ENCODE data around the gene GAB1.

Gene GAB1

DNA sequence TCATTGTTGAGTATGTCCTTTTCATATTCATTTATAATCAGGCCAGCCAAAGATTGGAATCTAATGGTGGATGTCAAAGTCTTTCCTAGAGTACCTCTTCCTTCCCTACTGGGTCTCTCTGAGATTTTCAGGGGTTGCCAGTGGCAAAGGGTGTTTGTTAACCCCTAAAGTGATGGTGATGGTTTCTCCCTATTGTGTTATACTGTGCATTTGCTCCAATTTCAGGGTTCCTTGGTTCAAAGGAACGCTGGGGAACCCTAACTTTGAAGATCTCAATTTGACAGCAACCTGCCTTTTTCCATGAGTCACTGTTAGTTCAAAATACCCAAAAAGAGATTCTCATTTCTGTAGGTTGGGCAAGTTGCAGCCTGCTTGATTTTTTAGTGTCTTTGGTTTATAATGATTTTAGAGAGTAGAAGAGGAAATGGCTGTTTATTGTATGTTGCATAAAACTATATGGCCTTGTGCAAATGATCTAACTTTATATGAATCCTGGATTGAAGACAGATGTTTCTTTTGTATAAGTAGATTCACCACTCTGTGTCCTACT, 23.0 kb downstream of the GAB1 start:
- FAIRE-seq = no peak

DNA sequence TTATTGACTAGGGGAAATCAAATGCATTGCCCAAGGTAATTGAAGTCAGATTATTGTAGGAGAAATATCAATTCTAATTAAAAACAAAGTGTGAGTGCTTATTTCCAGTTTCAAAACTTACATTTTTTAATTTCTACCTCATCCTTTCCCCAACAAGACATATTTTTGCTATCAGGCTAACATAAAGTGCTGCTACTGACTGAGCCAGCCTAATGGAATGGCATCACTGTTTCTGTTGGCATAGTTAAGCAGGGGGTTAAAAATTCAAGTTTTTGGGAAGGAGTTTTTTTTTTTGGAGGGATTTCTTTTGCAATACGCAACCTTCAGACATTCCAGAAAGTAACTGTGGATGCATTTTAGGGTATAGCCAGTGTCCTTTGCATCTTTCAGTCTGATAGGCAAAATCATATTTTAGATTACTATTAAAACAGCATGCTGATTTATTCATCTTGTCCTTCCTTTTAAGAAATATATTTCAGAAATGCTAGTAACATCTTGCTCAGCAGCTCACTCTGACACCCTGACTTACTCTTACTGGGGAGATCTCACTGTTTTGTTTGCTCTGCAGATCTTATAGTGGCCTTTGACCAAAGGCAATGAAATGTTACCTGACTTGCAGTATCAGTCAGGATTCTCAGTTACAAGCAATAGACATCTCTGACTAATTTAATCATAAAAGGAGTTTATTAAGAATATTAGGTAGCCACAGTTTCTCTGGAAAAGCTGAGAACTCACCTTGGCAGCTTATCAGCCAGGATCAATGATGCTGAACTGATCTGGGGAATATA, 24.4 kb downstream of the GAB1 start:
- FAIRE-seq = no peak

DNA sequence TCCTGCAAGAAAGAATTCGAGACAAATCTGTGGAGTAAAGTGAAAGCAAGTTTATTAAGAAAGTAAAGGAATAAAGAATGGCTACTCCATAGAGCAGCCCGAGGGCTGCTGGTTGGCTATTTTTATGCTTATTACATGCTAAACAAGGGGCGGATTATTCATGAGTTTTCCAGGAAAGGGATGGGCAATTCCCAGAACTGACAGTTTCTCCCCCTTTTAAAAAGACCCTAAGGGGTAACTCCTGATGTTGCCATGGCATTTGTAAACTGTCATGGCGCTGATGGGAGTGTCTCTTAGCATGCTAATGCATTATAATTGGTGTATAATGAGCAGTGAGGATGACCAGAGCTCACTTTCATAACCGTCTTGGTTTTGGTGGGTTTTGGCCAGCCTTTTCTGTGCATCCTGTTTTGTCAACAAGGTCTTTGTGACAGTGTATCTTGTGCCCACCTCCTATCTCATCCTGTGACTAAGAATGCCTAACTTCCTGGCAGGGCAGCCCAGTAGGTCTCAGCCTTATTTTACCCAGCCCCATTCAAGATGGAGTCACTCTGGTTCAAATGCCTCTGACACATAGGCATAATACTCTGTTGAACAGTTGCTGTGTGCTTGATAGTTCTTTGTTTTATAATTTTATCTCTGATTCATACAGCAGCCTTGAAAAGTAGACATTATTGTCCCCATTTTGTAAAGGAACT, 25.8 kb downstream of the GAB1 start:
- no peak for FAIRE-seq

DNA sequence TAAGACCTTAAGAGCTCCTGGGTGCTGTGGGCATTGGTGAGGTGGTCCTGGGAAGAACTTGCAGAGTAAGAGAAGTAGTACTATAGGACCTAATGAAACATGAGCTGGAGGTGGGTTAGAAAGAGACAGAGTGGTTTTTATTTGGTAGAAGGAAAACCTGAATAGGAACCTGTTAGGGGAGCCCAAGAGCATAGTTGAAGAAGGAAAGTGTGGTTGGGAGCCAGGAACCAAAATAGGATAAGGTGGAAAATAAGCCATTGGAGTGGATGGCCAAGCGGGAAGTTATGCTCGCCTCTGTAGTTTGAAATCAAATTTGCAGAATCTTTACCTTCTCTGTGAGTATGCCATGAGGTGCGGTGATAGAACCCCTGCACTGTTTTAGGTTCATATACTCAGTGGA, 26.7 kb downstream of the GAB1 start:
- no peak for FAIRE-seq

DNA sequence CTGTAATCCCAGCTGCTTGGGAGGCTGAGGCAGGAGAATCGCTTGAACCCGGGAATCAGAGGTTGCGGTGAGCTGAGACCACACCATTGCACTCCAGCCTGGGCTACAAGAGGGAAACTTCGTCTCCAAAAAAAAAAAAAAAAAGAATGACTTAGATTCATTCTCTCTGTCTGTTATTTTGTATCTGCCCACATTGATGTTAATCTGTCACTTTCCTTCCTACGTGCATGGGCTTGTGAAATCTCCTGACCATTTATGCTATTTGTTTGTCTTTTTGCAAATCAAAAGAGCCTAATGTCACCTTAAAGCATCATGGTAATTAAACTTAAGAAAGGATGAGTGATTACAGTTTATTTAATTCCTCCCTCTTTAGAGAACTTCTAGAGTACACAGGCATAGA, 27.4 kb downstream of the GAB1 start:
- FAIRE-seq = no peak

DNA sequence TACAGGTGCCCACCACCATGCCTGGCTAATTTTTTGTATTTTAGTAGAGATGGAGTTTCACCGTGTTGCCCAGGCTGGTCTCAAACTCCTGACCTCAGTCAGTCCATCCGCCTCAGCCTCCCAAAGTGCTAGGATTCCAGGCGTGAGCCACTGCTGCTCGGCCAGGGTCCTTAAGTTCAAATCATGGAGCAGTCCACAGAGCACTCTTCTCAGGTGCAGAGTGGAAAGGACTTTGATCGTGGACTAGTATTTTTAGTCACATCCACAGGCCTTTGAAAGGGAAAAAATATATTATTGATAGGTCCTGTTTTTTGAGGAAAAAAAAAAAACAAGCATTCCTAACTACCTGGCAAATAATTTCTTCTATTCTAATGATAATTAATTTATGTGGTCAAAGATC, 31.2 kb downstream of the GAB1 start:
- FAIRE-seq = no peak

DNA sequence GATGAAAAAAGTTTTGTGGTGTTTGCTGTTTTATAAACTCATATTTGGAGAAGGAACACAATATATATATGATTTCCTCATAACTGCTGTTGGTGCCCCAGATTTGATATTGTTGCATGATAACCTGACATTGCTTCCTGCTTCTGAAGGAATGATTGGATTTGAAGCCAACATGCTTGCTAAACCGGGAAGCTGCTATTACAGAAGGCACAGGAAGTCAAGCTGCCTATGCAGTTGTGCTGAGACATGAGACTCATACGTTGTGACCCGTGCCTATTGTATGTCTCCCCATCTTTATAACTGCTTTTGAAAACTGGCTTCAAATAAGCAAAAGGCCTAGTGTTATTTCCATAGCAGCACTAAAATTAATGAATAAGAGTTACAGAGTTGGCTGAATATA, 32.9 kb downstream of the GAB1 start:
- no peak for FAIRE-seq

DNA sequence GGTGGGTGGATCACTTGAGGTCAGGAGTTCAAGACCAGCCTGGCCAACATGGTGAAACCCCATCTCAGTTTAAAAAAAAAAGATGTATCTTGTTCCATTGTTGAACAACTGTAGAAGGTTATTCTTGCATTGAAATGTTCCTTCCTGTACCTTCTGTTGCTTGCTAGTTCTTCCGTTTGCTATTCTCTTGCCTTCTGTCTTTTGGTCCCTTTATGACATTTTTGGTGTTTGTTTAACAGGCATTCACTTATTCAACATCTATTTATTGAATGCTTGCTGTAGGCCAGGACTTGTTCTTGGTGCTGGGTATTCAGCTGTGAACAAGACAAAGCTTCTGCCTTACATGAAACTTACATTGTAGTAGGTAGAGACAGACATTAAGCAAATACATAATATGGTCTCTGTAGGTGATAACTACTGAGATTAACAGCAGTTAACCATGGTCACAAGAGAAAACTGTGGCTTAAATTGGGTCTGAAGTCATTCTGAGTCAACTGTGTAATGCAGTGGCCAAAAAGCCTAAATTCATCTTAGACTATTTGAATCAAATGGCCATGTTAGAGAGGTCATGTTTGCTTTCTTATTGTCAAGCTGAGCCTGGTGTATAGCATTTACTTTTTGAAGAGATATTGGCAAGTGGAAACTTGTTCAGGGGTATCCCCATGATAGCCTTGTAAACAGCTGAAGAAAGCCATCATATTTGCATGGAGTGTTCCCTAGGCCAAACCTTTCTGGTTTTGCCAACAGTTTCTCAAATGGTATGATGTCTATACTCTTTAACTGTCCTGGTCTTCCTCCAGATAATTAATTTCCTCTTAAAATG, 35.6 kb downstream of the GAB1 start:
- FAIRE-seq = no peak

DNA sequence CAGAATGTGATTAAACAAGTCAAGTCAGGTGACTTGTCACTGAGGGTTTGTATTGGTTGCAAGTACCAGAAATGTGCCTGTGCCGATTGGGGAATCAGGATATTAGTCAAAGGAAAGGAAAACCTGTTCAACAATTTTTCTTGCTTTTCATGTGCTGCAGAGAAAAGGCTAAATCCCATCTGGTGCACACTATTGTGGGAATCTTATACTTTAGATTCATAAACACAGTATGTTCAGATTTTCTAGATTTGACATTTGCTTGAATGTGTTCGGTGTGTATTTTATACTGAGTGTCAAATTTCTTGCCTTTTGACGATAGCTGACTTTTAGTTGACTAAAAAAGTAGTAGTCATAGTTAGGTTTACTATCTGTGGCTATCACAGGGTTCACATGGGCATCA, 37.6 kb downstream of the GAB1 start:
- no peak for FAIRE-seq

DNA sequence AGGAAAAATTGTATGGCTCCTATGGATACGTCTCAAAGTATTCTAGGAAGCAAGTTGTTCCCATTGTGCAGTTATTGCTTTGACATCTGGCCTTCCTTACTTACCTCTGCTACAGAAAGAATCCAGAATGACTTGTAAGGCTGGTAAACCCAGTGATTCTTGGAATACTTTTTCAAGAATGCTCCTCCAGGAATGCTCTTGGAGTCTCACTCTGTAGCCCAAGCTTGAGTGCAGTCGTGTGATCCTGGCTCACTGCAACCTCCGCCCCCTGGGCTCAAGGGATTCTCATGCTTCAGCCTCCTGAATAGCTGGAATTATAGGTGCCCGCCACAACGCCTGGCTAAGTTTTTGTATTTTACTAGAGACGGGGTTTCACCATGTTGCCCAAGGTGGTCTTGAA, 38.1 kb downstream of the GAB1 start:
- no peak for FAIRE-seq

DNA sequence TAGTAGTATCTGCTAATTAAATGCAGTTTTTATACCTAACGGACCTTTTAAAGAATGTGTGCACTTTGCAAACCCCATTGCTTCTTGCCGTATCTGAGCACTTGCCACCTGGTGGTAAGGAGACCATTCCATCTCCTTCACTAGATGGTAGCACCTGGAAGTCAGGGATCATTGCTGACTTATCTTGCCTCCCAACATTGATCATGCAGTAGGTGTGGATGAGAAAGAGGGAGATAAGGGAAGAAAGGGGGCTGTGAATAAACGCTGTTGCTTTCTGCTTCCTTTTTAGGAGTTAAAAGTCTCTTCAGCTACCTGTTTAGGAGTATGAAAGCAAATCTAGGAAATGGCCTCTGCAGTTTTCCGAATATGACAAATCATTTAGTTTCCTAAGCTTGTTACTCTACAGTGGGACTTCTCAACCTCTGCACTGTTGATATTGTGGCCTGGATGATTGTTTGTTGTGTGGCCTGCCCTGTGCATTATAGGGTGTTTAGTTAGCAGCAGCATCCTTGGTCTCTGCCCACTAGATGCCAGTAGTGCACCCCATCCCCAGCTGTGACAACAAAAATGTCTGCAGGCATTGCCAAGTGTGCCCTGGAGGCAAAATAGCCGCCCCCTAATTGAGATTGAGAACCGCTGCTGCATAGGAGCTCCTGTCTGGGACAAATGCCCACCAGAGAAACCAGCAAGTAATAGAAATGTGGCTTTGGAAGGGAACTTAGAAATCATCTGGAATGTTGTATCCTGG, 38.8 kb downstream of the GAB1 start:
- FAIRE-seq = no peak

DNA sequence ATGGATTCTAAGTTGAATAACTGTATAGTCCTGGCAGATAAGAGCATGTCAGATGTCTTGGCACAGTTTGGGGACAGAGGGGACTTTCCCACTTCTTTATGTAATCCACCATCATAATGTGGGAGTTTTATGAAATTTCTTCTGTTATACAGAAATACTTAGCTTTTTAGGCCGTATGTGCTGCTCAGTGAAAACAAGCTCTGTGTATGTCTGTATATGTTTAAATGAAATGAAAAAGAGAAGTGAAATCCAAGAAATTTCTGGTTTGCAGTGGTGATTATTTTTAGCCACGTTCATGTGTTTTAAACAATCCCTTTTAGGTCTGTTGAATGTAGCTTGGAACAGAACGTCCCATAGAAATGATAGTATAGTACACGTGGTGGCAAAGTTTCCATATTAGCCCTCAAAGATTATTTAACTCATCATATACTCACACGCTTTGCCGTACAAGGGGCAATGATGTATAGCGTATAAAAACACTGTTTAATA, 41.0 kb downstream of the GAB1 start:
- no peak for FAIRE-seq

DNA sequence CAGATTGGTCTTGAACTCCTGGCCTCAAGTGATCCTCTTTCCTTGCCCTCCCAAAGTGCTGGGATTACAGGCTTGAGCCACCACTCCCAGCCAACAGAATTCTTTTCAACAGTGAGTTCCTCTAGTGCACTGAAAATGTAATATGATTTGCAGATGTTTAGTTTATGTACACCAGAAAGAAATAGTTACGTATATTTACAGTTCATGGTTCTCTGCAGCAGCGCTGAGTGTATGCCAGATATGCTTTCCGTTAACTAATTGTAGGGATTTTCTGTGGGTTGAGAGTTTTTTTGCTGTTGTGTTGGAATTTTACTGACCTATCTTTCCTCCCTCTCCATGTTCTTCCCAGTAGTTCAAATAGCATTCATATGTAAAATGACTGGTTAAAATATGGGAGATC, 44.0 kb downstream of the GAB1 start:
- FAIRE-seq = no peak

DNA sequence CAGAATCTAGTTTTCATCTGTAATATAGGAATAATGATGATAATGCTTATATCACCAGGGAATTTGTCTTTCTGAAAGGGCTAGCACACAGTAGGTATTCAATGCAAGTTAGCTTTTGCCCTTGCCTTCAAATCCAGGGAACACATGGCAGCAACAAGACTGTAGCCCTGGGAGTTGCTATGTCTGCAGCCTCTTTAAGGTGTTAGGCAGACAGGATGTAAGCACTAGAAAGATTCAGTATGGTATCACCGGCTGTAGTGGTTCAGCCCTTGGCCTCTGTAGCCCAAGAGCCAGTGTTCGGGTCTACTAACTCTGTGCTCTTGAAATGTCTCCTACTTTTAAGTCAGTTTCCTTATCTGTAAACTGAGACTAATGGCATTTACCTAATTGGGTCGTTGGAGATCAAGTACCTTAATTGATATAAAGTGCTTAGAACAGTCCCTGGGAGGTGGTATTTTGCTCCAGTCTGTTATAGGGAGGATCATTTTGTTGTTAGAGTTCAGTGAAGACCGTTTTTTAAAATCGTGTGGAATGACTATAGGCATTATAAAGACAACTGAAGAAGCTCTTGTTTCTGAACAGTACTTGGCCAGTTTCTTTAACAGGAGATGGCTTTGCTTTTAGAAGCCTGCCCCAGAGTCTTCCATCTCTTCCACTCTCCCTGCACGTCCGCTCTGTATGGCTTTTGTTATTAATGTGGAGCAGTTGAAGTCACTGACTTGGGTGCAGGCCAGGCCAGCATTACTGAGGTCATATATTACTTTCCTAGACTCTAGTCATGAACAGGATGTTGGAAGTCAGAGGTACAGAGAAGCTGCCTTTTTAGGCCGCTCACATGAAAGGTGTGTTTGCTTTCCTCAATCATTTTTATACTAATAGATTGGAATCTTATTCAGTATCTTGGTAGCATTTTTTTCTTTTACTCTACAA, 44.8 kb downstream of the GAB1 start:
- no peak for FAIRE-seq

DNA sequence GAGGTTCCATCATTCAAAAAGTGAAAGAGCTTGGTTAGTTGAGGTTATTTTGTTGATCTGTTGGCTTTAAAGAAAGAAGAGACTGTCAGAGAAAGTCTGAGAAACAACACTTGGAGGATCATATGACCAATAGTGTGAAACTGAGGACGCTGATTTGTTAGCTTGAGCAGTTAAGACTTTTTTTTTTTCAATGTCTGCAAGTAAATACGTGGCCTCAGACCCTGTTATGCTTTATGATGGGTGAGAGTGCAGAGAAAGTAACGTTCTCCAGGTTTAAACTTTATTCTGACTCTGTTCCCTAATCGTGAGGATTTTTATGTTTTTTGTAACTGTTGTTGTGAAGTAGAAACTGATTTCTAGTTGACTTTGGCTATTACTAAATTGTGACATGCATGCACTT, 45.9 kb downstream of the GAB1 start:
- no peak for FAIRE-seq

DNA sequence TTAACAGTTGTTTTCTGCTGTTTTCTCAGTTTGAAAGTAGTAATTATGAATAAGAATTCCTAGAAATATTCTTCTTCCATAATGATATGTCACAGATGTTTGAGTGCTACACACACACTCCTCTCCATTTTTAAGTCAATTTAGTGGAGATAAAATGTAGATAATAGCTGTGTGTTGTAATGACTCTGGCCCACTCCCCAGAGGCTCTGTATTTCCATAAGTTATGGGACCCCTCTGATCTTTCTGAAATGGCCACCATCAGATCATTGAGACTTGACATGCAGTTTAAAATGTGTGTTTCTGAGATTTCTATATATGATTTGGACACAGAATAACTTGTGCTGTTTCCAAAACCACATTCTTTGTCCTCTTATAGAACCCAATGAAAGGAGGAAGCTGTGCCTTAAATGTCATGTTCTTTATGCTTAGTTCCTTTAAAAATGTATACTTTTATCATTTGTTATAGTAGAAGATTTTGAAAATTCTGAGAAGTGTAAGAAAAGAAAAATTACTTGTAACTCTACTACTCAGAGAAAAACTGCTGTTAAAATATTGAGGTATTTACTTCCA, 46.4 kb downstream of the GAB1 start:
- FAIRE-seq = no peak

DNA sequence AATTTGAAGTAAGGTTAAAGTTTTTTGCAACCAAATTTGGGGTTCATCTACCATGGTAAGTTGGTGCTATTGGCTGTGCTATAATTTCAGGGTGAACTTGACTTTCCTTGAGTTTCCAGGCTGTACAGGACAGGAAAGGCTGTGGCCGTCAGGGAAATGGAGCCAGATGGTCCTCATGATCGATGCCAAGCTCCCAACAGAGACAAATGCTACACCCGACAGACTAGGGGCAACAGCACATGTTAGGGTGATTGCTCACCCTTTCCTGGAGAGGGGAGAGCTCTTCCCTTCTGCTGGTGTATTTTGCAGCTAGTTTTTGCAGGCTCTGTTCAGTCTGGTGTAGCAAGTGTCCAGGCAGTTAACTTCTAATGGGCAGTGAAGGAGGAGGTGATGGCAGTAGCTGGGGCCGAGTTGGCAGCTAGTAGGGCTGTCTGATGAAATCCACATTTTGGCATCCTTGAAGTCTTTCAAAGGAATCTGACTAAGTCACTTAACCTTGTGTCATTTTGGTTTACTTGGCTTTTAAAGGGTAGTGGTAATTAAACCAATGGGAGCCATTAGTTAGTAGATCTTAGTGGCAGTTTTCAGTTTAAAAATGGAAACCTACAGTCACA, 47.8 kb downstream of the GAB1 start:
- no peak for FAIRE-seq

DNA sequence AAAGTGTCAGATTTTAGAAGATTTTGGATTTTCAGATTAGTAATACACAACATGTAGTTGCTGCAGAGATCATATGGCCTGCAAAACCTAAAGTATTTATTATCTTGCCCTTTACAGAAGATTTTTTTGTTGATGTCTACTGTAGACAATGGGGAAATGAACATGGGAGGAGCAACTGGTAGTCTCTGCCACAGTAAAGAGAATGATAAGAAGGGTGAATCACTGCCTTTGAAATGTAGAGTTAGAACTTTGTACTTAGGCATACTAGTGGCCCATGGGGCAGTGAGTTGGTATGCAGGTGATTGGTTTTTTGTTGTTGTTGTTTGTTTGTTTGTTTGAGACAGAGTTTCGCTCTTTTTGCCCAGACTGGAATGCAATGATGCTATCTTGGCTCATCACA, 50.1 kb downstream of the GAB1 start:
- no peak for FAIRE-seq

DNA sequence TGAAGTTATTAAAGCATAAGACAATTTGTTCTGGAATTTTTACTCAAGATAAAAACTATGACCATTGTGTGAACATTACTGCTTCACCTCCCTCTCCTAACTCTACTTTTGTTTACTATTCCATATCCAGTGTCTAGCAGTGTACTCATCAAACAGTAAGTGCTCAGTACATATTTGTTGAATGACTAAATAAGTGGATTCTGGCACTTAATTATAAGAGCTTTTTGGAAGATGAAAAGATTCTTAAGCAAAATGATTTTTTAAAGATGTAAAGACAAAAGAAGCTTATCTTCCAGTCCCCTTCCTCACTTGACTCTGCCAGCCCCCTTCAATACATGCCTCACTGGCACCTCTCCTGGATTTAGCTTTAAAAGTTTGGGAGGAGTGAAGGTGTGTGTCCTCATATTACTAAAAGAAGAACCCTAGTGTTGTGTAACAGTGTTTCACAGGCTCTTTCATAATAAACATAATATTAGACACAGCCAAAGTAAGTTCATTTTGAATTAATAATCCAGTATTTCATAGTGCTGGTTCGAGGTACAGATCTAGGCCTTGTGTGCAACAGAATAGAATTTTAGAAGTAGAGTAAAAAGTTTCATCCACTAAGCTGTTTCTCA, 53.0 kb downstream of the GAB1 start:
- FAIRE-seq = no peak

DNA sequence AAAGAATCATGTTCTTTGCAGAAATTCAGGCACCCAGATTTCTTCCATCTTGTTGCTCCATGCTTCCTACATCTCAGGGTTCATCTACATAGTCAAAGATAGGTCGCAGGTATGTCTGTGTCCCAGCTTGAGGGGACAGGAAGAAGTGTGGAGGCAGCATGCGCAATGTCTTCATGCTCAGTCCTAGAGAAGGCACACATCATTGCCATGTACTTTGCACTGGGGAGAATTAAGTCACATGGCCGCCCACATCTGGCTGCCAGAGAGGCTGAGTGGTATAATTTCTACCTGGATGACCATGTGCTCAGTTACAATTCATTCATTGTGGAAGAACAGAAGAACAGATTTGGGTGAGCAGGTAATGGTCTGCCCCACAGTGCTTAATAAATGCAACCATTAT, 54.1 kb downstream of the GAB1 start:
- no peak for FAIRE-seq
